Measurements from ENCODE around the gene PRDM16.

PRDM16 gene

GRCh38 chr1:3151456-3151855, 82.5 kb downstream of the PRDM16 start:
- Histone ChIP-seq H3K27me3 (ENCODE audit: control insufficient read depth in 2 of 2, insufficient read depth in 2 of 2, low read length in 2 of 2) (no peaks in the 10 kb centered on the region), H3K4me3 (ENCODE audit: low read length in 2 of 2) (no peak overlapping the region), H3K9me3 (ENCODE audit: control insufficient read depth in 2 of 2, low read length in 2 of 2) (no peaks in the 10 kb centered on the region), H3K27ac (ENCODE audit: low read depth in 2 of 2, low read length in 2 of 2) (no peak overlapping the region), H3K4me1 (ENCODE audit: control insufficient read depth in 2 of 2, insufficient read depth in 2 of 2, low read length in 2 of 2) (no peaks in the 10 kb centered on the region), H3K36me3 (ENCODE audit: control insufficient read depth in 2 of 2, insufficient read depth in 2 of 2, low read length in 2 of 2) (no peaks in the 10 kb centered on the region), H3K9ac (ENCODE audit: low read depth in 1 of 2, low read length in 2 of 2) (no peak overlapping the region)

DNA sequence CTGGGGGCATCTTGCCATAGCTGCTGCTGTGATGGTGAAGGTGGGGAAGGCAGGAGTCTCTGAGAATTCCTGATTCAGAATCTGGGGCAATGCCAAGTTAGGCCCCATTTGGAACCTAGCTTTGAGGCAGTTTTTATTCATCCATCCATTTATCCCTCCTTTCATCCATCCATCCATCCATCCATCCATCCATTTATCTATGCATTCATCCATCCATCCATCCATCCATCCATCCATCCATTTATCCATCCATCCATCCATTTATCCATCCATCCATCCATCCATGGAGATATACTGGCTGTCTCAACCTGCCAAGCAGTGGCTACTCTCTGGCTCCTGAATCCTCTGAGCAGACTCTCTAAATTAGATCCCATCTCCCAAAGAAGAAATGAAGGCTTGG, 83.1 kb downstream of the PRDM16 start:
- no peaks in the 10 kb centered on the region for H3K27me3 ChIP-seq (ENCODE audit: control insufficient read depth in 2 of 2, insufficient read depth in 2 of 2, low read length in 2 of 2)
- no peak overlapping the region for H3K9ac ChIP-seq (ENCODE audit: low read depth in 1 of 2, low read length in 2 of 2)
- H3K36me3 ChIP-seq (ENCODE audit: control insufficient read depth in 2 of 2, insufficient read depth in 2 of 2, low read length in 2 of 2), result no peaks in the 10 kb centered on the region
- H3K27ac ChIP-seq (ENCODE audit: low read depth in 2 of 2, low read length in 2 of 2), result no peak overlapping the region
- H3K4me3 ChIP-seq (ENCODE audit: low read length in 2 of 2), result no peak overlapping the region
- no peaks in the 10 kb centered on the region for H3K9me3 ChIP-seq (ENCODE audit: control insufficient read depth in 2 of 2, low read length in 2 of 2)
- no peaks in the 10 kb centered on the region for H3K4me1 ChIP-seq (ENCODE audit: control insufficient read depth in 2 of 2, insufficient read depth in 2 of 2, low read length in 2 of 2)

- Histone ChIP-seq H3K4me1 (ENCODE audit: control insufficient read depth in 2 of 2, insufficient read depth in 2 of 2, low read length in 2 of 2) (no peaks in the 10 kb centered on the region), H3K9me3 (ENCODE audit: control insufficient read depth in 2 of 2, low read length in 2 of 2) (no peaks in the 10 kb centered on the region), H3K27ac (ENCODE audit: low read depth in 2 of 2, low read length in 2 of 2) (no peak overlapping the region), H3K27me3 (ENCODE audit: control insufficient read depth in 2 of 2, insufficient read depth in 2 of 2, low read length in 2 of 2) (no peaks in the 10 kb centered on the region), H3K4me3 (ENCODE audit: low read length in 2 of 2) (no peak overlapping the region), H3K9ac (ENCODE audit: low read depth in 1 of 2, low read length in 2 of 2) (no peak overlapping the region), H3K36me3 (ENCODE audit: control insufficient read depth in 2 of 2, insufficient read depth in 2 of 2, low read length in 2 of 2) (no peaks in the 10 kb centered on the region)
Observed at GRCh38 chr1:3153197-3153596, 84.2 kb downstream of the PRDM16 start.

- no peak overlapping the region for H3K27ac ChIP-seq (ENCODE audit: low read depth in 2 of 2, low read length in 2 of 2)
- no peak overlapping the region for H3K4me3 ChIP-seq (ENCODE audit: low read length in 2 of 2)
- H3K9me3 ChIP-seq (ENCODE audit: control insufficient read depth in 2 of 2, low read length in 2 of 2), result no peaks in the 10 kb centered on the region
- H3K9ac ChIP-seq (ENCODE audit: low read depth in 1 of 2, low read length in 2 of 2), result no peak overlapping the region
- H3K36me3 ChIP-seq (ENCODE audit: control insufficient read depth in 2 of 2, insufficient read depth in 2 of 2, low read length in 2 of 2), result no peaks in the 10 kb centered on the region
- H3K4me1 ChIP-seq (ENCODE audit: control insufficient read depth in 2 of 2, insufficient read depth in 2 of 2, low read length in 2 of 2), result no peaks in the 10 kb centered on the region
- H3K27me3 ChIP-seq (ENCODE audit: control insufficient read depth in 2 of 2, insufficient read depth in 2 of 2, low read length in 2 of 2), result no peaks in the 10 kb centered on the region
Observed at GRCh38 chr1:3153902-3154795, 85.1 kb downstream of the PRDM16 start.

GRCh38 chr1:3155056-3155925, 86.3 kb downstream of the PRDM16 start:
- Histone ChIP-seq H3K9me3 (ENCODE audit: control insufficient read depth in 2 of 2, low read length in 2 of 2) (no peaks in the 10 kb centered on the region), H3K4me1 (ENCODE audit: control insufficient read depth in 2 of 2, insufficient read depth in 2 of 2, low read length in 2 of 2) (no peaks in the 10 kb centered on the region), H3K4me3 (ENCODE audit: low read length in 2 of 2) (no peak overlapping the region), H3K9ac (ENCODE audit: low read depth in 1 of 2, low read length in 2 of 2) (no peak overlapping the region), H3K36me3 (ENCODE audit: control insufficient read depth in 2 of 2, insufficient read depth in 2 of 2, low read length in 2 of 2) (no peaks in the 10 kb centered on the region), H3K27me3 (ENCODE audit: control insufficient read depth in 2 of 2, insufficient read depth in 2 of 2, low read length in 2 of 2) (peaks cover 0 to 2% of the 10 kb centered on the region in 2 donors), H3K27ac (ENCODE audit: low read depth in 2 of 2, low read length in 2 of 2) (no peak overlapping the region)

DNA sequence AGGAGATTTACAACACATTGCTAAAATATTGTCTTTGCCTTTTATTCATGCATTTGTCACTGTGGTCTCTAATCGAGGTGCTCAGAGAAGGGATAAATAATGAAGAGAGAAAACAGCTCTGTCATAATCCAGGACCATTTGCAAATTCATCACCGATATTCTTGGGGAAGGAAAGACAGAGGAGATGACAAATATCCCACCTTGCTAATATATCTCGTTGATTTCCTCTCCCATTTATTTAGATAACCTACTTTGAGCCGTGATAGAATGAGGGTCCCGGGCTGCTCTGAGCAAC, 86.9 kb downstream of the PRDM16 start:
- Histone ChIP-seq H3K36me3 (ENCODE audit: control insufficient read depth in 2 of 2, insufficient read depth in 2 of 2, low read length in 2 of 2) (no peaks in the 10 kb centered on the region), H3K9me3 (ENCODE audit: control insufficient read depth in 2 of 2, low read length in 2 of 2) (no peaks in the 10 kb centered on the region), H3K27ac (ENCODE audit: low read depth in 2 of 2, low read length in 2 of 2) (no peak overlapping the region), H3K4me1 (ENCODE audit: control insufficient read depth in 2 of 2, insufficient read depth in 2 of 2, low read length in 2 of 2) (no peaks in the 10 kb centered on the region), H3K9ac (ENCODE audit: low read depth in 1 of 2, low read length in 2 of 2) (no peak overlapping the region), H3K27me3 (ENCODE audit: control insufficient read depth in 2 of 2, insufficient read depth in 2 of 2, low read length in 2 of 2) (peaks cover 2 to 5% of the 10 kb centered on the region in 2 donors), H3K4me3 (ENCODE audit: low read length in 2 of 2) (no peak overlapping the region)

DNA sequence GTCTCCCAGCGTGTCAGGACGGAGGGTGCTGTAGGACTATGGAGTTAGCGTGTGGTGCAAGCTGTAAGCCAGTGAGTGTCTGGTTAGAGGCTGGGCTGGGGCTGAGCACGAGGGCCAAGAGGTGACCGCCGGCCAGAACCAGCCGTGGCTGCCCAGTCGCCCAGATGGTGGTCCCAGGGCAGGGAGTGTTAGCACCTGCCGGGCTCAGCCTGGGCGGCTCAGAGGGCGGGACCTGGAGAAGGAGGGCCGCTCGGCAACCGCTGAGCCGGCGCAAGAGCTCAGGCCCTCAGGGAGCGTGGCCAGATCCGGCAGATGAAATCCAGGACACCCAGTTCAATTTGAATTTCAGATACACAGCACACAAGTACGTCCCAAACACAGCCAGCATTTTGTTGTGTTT, 87.9 kb downstream of the PRDM16 start:
- peaks cover 5 to 6% of the 10 kb centered on the region in 2 donors for H3K27me3 ChIP-seq (ENCODE audit: control insufficient read depth in 2 of 2, insufficient read depth in 2 of 2, low read length in 2 of 2)
- no peak overlapping the region for H3K4me3 ChIP-seq (ENCODE audit: low read length in 2 of 2)
- no peaks in the 10 kb centered on the region for H3K4me1 ChIP-seq (ENCODE audit: control insufficient read depth in 2 of 2, insufficient read depth in 2 of 2, low read length in 2 of 2)
- H3K9ac ChIP-seq (ENCODE audit: low read depth in 1 of 2, low read length in 2 of 2), result no peak overlapping the region
- no peaks in the 10 kb centered on the region for H3K9me3 ChIP-seq (ENCODE audit: control insufficient read depth in 2 of 2, low read length in 2 of 2)
- no peaks in the 10 kb centered on the region for H3K36me3 ChIP-seq (ENCODE audit: control insufficient read depth in 2 of 2, insufficient read depth in 2 of 2, low read length in 2 of 2)
- H3K27ac ChIP-seq (ENCODE audit: low read depth in 2 of 2, low read length in 2 of 2), result no peak overlapping the region

- Histone ChIP-seq H3K4me1 (ENCODE audit: control insufficient read depth in 2 of 2, insufficient read depth in 2 of 2, low read length in 2 of 2) (no peaks in the 10 kb centered on the region), H3K4me3 (ENCODE audit: low read length in 2 of 2) (no peak overlapping the region), H3K27ac (ENCODE audit: low read depth in 2 of 2, low read length in 2 of 2) (no peak overlapping the region), H3K36me3 (ENCODE audit: control insufficient read depth in 2 of 2, insufficient read depth in 2 of 2, low read length in 2 of 2) (no peaks in the 10 kb centered on the region), H3K27me3 (ENCODE audit: control insufficient read depth in 2 of 2, insufficient read depth in 2 of 2, low read length in 2 of 2) (peaks cover 5 to 6% of the 10 kb centered on the region in 2 donors), H3K9ac (ENCODE audit: low read depth in 1 of 2, low read length in 2 of 2) (no peak overlapping the region), H3K9me3 (ENCODE audit: control insufficient read depth in 2 of 2, low read length in 2 of 2) (no peaks in the 10 kb centered on the region)
Observed at GRCh38 chr1:3158347-3158746, 89.3 kb downstream of the PRDM16 start.

GRCh38 chr1:3159121-3159520, 90.1 kb downstream of the PRDM16 start:
- Histone ChIP-seq H3K27me3 (ENCODE audit: control insufficient read depth in 2 of 2, insufficient read depth in 2 of 2, low read length in 2 of 2) (peaks cover 5 to 6% of the 10 kb centered on the region in 2 donors), H3K4me3 (ENCODE audit: low read length in 2 of 2) (no peak overlapping the region), H3K9me3 (ENCODE audit: control insufficient read depth in 2 of 2, low read length in 2 of 2) (no peaks in the 10 kb centered on the region), H3K36me3 (ENCODE audit: control insufficient read depth in 2 of 2, insufficient read depth in 2 of 2, low read length in 2 of 2) (no peaks in the 10 kb centered on the region), H3K27ac (ENCODE audit: low read depth in 2 of 2, low read length in 2 of 2) (no peak overlapping the region), H3K9ac (ENCODE audit: low read depth in 1 of 2, low read length in 2 of 2) (no peak overlapping the region), H3K4me1 (ENCODE audit: control insufficient read depth in 2 of 2, insufficient read depth in 2 of 2, low read length in 2 of 2) (no peaks in the 10 kb centered on the region)

DNA sequence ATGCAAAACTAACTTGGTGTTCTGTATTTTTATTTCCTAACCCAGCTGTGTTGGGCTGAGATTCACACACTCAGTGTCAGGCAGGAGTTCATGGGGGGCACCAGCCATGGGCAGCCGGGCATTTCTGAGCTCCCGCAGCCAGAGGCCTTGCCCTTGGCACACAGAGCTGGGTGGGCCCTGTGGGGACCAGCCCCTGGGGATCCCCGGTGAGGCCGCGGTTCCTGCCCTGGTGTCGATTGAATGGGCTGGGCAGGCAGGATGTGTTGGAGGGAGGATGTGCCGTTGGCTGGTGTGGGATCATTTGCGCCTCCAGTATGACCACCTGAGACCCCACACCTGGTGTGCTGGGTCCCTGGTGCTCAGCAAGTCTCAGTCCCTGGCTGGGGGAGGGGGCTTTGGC, 91.0 kb downstream of the PRDM16 start:
- Histone ChIP-seq H3K36me3 (ENCODE audit: control insufficient read depth in 2 of 2, insufficient read depth in 2 of 2, low read length in 2 of 2) (no peaks in the 10 kb centered on the region), H3K27ac (ENCODE audit: low read depth in 2 of 2, low read length in 2 of 2) (no peak overlapping the region), H3K4me1 (ENCODE audit: control insufficient read depth in 2 of 2, insufficient read depth in 2 of 2, low read length in 2 of 2) (no peaks in the 10 kb centered on the region), H3K9me3 (ENCODE audit: control insufficient read depth in 2 of 2, low read length in 2 of 2) (no peaks in the 10 kb centered on the region), H3K27me3 (ENCODE audit: control insufficient read depth in 2 of 2, insufficient read depth in 2 of 2, low read length in 2 of 2) (peaks cover 5 to 6% of the 10 kb centered on the region in 2 donors), H3K9ac (ENCODE audit: low read depth in 1 of 2, low read length in 2 of 2) (no peak overlapping the region), H3K4me3 (ENCODE audit: low read length in 2 of 2) (no peak overlapping the region)

Measured in mucosa of rectum (tissue), 2 donors.